ENCODE data around the gene CTSL.

CTSL gene

GRCh38 chr9:87686520-87687090, 39.3 kb upstream of the CTSL start:
- in situ Hi-C loops (cut with MboI; ENCODE audit: low pct_unique_long_range_greater_than_20kb, low sequenced_read_pairs, unreplicated experiment), result no loop called here
- no peak for TF ChIP-seq CTCF (IDR thresholded peaks at IDR 0.05; ENCODE audit: extremely low read depth, insufficient read depth, missing control alignments)
- DNase-seq (ENCODE audit: low spot score), result no peak

- TF ChIP-seq CTCF (IDR thresholded peaks at IDR 0.05; ENCODE audit: extremely low read depth, insufficient read depth, missing control alignments), result no peak
- in situ Hi-C loops (cut with MboI; ENCODE audit: low pct_unique_long_range_greater_than_20kb, low sequenced_read_pairs, unreplicated experiment), result no loop called here
- no peak for DNase-seq (ENCODE audit: low spot score)
These were observed 38.7 kb upstream of the CTSL start for GRCh38 chr9:87687207-87687606.

GRCh38 chr9:87694236-87694755, 31.6 kb upstream of the CTSL start:
- in situ Hi-C loops (cut with MboI; ENCODE audit: low pct_unique_long_range_greater_than_20kb, low sequenced_read_pairs, unreplicated experiment), result no loop called here
- DNase-seq (ENCODE audit: low spot score), result no peak
- TF ChIP-seq CTCF (IDR thresholded peaks at IDR 0.05; ENCODE audit: extremely low read depth, insufficient read depth, missing control alignments), result no peak

- in situ Hi-C loops (cut with MboI; ENCODE audit: low pct_unique_long_range_greater_than_20kb, low sequenced_read_pairs, unreplicated experiment), result no loop called here
- TF ChIP-seq CTCF (IDR thresholded peaks at IDR 0.05; ENCODE audit: extremely low read depth, insufficient read depth, missing control alignments), result no peak
- no peak for DNase-seq (ENCODE audit: low spot score)
These were observed 30.4 kb upstream of the CTSL start for GRCh38 chr9:87695523-87695922.

GRCh38 chr9:87696641-87697040, 29.3 kb upstream of the CTSL start:
- in situ Hi-C loops (cut with MboI; ENCODE audit: low pct_unique_long_range_greater_than_20kb, low sequenced_read_pairs, unreplicated experiment), result no loop called here
- no peak for DNase-seq (ENCODE audit: low spot score)
- no peak for TF ChIP-seq CTCF (IDR thresholded peaks at IDR 0.05; ENCODE audit: extremely low read depth, insufficient read depth, missing control alignments)

- no peak for TF ChIP-seq CTCF (IDR thresholded peaks at IDR 0.05; ENCODE audit: extremely low read depth, insufficient read depth, missing control alignments)
- no peak for DNase-seq (ENCODE audit: low spot score)
- in situ Hi-C loops (cut with MboI; ENCODE audit: low pct_unique_long_range_greater_than_20kb, low sequenced_read_pairs, unreplicated experiment), result no loop called here
These were observed 27.7 kb upstream of the CTSL start for GRCh38 chr9:87698069-87698809.

Measured in GM13977 (cell line).